Activated gamma-delta T cell (primary cell): ENCODE measurements around the gene TOX2.

Experiments
- DNase-seq: peaks from one replicate; lab custom pipeline; 2025; lab: John Stamatoyannopoulos, UW

The TOX2 gene

GRCh38 chr20:43916073-43916880 lies 1.6 kb downstream of the TOX2 start:
- no peak for DNase-seq

- no peak for DNase-seq
These were observed 2.3 kb downstream of the TOX2 start for GRCh38 chr20:43916881-43917371.

DNA sequence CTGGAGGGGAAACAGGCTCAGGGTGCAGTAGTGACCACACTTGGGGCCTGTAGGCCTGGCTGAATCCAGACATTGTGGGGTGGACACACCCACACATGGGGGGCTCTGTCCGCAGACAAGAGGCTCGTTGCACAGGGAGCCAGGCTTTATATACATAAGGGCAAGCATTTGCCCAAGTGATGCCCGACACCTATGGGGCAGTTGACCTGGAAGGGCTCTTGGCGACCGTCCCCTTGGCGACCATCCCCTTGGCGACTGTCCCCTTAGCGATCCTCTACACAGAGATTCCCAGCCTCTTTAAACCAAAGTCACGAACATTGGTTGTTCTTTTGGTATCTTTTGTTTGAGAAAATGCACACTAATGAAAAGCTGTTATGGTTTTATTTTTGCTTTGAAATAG lies 2.7 kb downstream of the TOX2 start:
- no peak for DNase-seq

GRCh38 chr20:43919686-43920403 lies 5.2 kb downstream of the TOX2 start:
- DNase-seq, result no peak

DNA sequence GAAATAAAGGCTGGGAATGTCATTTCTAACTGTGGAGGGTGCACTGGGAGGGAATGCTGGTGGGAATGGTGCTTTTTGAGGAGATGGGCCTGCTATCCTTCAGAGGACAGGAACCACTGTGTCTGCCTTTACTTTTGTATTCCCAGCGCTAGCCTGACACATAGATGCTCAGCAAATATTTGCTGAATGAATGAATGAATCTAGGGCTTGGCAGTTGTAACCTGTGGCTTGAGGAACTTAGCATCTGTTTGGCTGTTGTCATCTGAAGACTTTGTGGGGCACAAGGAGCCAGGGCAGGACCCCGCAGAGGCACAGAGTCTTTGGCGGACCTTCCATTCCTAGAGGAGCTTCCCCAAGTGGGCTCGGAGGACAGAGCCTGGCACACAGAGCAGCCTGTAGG lies 6.1 kb downstream of the TOX2 start:
- DNase-seq, result no peak

- DNase-seq, result no peak
These were observed 6.7 kb downstream of the TOX2 start for GRCh38 chr20:43921227-43921780.

DNA sequence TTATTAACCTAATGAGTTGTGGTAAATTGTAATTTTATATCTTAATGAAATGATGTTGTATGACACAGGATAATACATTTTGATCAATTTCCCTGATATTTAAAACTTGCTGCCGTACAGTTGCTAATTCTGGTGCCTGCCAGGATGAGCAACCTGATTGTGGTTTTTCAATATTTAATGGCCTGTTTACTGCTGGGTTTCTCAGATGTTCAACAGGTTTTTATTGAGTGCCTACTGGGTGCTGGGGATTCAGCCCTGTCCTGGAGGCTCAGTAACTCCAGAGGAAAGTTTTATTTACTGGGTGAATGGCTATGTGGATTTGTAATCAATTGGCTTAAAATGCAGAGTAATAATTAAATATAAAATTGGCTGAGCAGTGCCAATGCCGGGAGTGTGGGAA lies 8.0 kb downstream of the TOX2 start:
- DNase-seq, result no peak

- no peak for DNase-seq
These were observed 8.7 kb downstream of the TOX2 start for GRCh38 chr20:43923322-43923721.

DNA sequence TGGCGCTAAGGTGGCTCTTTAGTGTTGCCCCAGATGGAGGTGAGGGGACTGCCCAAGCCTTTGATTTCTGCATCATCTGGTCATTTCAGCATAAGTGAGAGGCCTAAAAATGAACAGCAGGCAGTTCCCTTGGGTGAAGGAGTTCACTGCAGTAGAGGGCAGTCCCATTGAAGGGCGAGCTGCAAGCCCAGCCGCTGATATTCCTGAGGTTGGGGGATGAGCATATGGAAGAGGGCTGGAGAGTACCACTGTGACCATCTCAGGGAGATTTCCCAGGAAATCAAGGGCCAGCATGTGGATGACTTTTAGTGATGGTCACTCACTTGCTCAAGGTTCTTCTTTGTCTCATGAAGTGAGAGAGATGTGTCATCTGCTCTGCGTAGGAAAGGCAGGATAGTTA lies 9.3 kb downstream of the TOX2 start:
- no peak for DNase-seq

DNA sequence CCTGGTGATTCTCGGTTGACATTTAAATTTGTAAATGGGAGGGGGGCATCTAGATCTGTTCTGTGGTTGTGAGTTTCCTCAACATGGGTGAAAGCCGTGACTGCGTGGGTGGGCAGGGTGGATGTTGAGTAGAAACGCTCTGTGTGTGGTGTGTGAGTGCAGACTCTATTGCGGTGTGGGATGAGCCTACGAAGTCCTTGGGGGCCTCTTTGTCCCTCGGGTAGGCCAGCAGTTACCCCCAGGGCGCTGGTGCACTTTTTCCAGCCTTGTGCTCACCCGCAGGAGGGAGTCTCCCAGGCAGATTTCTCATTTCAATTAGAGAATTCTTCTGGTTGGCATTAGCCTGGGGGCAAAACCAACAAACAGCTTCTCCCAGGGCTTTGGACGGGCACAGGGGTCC lies 10.6 kb downstream of the TOX2 start:
- no peak for DNase-seq

DNA sequence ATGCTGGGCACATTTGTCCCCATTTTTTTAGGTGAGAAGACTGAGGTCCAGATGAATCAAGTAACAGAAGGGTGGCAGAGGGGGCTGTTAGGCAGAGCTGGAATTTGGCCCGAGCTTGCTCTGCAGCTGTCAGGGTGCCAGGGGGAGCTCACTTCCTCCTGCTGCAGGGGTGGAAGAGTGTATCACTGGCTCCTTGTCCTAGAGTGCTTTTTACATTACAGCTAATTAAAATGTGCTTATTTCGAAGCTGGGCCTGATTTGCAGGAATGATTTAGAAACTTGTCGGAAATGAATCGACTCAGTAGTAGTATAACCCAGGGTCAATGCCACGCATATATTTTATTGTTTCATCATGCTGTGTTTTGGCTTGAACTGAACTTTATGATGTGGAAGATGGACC lies 11.1 kb downstream of the TOX2 start:
- DNase-seq, result no peak

GRCh38 chr20:43926287-43927050 lies 11.8 kb downstream of the TOX2 start:
- DNase-seq, result no peak

DNA sequence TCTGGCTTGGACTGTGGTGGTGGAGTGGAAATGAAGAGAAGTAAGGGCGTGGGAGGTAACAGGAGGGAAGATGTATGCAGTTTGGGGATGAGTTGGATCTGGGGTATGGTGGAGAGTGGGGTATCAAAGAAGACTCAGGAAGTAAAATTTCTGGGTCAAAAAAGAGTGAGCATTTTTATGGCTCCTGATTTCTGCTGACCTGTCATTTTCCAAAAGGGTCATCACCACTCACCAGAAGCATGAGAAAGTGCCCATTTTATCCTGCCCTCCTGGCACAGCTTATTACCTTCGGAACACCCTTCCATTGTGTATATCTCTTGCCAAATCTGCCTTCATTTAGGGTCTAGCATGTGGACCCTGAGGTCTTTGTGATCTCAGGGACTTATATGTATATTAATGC lies 17.3 kb downstream of the TOX2 start:
- DNase-seq, result no peak

DNA sequence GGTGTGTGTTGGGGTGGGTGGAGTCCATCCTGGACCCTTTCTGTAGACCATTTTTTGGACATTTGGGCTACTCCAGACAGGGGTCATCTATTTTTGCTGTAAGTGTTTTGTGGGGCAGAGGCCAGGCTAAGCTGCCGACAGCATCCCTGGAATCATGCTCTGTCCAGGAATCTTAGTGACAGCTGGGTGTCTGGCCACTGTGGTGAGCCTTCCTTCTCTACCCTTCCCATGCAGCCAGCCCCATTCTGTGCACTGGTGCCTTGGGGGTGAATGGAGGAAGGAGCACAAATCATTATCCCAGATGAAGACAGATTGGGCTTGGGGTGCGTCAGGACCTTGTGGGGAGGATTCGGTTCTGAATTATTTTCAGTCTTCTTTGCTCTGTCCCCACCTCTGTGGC lies 20.2 kb downstream of the TOX2 start:
- DNase-seq, result no peak

DNA sequence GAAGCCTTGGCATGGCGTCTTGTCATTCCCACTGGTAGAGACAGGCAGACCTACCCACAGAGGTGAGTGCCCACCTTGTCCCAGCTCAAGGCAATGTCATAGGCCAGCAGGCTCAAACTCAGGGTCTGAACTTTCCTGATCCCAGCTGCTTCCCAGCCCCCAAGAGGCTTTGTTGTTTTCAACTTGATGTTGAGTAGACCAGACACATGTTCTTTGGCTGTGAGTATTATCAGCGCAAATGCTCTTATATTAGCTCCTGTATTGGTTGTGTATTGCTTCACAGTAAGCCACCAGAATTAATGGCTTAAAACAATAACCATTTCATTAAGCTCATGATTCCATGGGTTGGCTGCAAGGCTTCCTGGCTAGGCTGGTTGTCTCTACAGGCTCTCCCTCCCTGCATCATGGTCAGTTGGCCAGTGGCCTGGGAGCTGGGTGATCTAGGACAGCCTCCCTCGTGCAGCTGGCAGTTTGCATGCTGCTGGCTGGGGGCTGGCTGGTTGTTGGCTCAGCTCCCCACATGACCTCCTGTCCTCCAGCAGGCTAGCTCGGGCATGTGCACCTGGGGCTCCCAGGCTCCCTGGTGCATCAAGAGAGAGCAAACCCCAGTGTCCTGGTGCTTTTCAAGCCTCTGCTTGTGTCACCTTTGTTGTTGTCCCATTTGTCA lies 21.6 kb downstream of the TOX2 start:
- no peak for DNase-seq

GRCh38 chr20:43936805-43937204 lies 22.2 kb downstream of the TOX2 start:
- no peak for DNase-seq

DNA sequence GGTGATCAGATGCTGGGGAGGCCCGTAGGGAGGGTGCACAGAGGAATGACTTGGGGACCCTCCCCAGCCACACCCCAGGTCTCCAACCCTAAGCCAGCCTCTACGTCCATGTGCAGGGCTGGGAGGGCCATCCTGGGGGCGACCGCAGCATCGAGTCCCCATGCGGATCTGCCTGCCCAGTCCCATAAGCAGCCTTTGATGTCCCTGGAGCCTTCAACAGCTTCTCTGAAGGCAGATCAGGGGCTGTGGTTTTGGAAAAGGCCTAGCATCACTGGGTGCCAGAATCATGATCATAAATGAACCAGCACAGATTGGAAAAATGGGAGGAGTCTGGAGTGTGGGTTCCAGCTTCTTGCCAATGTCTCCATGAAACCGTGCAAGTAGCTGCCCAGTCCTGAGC lies 22.9 kb downstream of the TOX2 start:
- no peak for DNase-seq

DNA sequence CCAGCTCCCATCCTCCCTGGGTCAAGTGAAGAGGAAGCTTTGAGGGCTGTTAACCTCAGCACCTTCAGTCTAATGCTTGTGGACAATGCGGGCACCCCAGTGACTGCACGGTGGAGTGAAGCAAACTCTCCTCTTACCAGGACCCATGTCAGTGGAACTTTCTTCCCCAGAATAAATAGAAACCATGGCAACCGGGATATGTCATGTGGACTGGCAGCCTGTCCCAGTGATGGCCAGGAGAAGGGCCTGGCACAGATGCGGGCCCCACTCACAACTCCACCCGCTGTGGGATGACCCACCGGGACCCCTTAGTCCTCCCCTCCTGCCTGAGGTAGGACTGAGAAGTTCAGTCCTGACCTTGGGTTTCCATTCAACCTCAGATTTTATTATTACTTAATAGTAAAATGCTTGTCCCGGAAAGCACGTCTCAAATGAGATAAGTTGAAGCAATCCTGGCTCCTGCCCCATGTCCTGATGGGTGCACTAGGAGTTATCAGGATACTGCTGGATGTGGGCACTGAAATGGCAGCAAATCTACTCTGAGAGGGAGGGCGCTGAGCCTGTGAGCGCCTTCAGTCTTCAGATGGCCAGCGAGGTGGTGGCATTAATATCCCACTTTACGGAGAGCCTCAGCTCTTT lies 23.5 kb downstream of the TOX2 start:
- no peak for DNase-seq

- DNase-seq, result no peak
These were observed 24.5 kb downstream of the TOX2 start for GRCh38 chr20:43938932-43939761.

DNA sequence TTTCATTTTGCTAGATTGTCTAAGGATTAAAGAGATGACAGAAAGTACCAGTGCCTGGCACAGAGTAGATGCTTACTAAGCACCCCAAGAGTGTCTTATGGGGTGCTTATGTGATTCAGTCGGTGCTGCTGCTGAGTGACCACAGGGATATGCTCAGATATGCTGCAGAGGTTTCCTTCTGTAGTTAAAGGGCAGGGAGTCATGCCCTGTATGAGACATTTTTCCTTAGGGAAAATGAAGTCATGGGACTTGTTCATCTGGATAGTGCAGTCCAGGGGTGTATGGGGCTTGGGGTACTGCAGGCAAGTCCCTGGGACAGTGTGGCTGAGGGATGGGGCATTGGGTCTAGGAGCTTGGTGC lies 25.1 kb downstream of the TOX2 start:
- no peak for DNase-seq
